ENCODE results near the gene IL17F. TPM values are rescaled to one million over a fixed set of nuclear protein-coding genes. Genes with fewer than 3 reads are reported as not detected.

The IL17F gene
- total and polyA plus RNA-seq, 2 of the 8 experiments (the other 6 are each of a cell fraction or from before 2014, with no cell fraction given), result 0.08 TPM; not detected in 1

- Histone ChIP-seq H3K36me3 (ENCODE audit: control insufficient read depth in 2 of 4, insufficient read depth in 4 of 4, low read length in 3 of 4) (no peaks in the 10 kb centered on the region), H3K18ac (ENCODE audit: extremely low read depth, low read length) (no peak overlapping the region), H3K56ac (replicated peaks; ENCODE audit: insufficient read length, low read depth, low read length) (no peak overlapping the region), H2BK120ac (replicated peaks; ENCODE audit: low read depth, low read length) (no peak overlapping the region), H2BK15ac (ENCODE audit: low read length) (no peak overlapping the region), H3K27ac (ENCODE audit: low read depth, low read length) (no peak overlapping the region), H2AK5ac (ENCODE audit: low read depth, low read length) (no peak overlapping the region), H3K4ac (replicated peaks; ENCODE audit: insufficient read length, low read depth, low read length) (no peak overlapping the region), H2AFZ (ENCODE audit: low read length) (no peak overlapping the region), H3K9me3 (ENCODE audit: insufficient read depth in 2 of 2, low read depth in 1 of 2, low read length in 1 of 2) (no peaks in the 10 kb centered on the region), H3K79me2 (ENCODE audit: control insufficient read depth in 1 of 2, insufficient read depth in 2 of 2, low read length in 2 of 2) (no peaks in the 10 kb centered on the region), H3K9ac (replicated peaks in 1 of 4; ENCODE audit: extremely low read depth in 1 of 4, low read depth in 3 of 4, low read length in 3 of 4) (no peak overlapping the region), H3K4me2 (ENCODE audit: insufficient read depth in 1 of 2, low read depth in 2 of 2, low read length in 2 of 2) (no peak overlapping the region), H4K91ac (replicated peaks; ENCODE audit: insufficient read length, low read length) (no peak overlapping the region), H3K23me2 (ENCODE audit: low read depth, low read length) (no peaks in the 10 kb centered on the region), H4K20me1 (replicated peaks in 1 of 2; ENCODE audit: control insufficient read depth in 1 of 2, insufficient read depth in 2 of 2, low read length in 2 of 2) (no peaks in the 10 kb centered on the region), H3K79me1 (ENCODE audit: low read depth, low read length) (no peaks in the 10 kb centered on the region), H2BK20ac (ENCODE audit: low read length) (no peak overlapping the region), H3K4me3 (ENCODE audit: extremely low read depth in 1 of 4, insufficient read depth in 2 of 4, low read depth in 3 of 4, low read length in 4 of 4) (no peak overlapping the region), H3K14ac (ENCODE audit: insufficient read length) (no peak overlapping the region), H3K27me3 (replicated peaks in 1 of 4; ENCODE audit: control insufficient read depth in 3 of 4, extremely low read depth in 1 of 4, insufficient read depth in 3 of 4, low read length in 3 of 4) (no peaks in the 10 kb centered on the region), H2BK12ac (ENCODE audit: low read depth, low read length) (no peak overlapping the region), H4K8ac (ENCODE audit: extremely low read depth, insufficient read depth, low read length) (no peak overlapping the region), H2BK5ac (ENCODE audit: low read depth, low read length) (no peak overlapping the region), H3K4me1 (replicated peaks in 1 of 4; ENCODE audit: control insufficient read depth in 3 of 4, insufficient read depth in 4 of 4, low read length in 3 of 4) (no peaks in the 10 kb centered on the region), H4K5ac (ENCODE audit: insufficient read length, low read depth, low read length) (no peak overlapping the region), H3K23ac (ENCODE audit: insufficient read length) (no peak overlapping the region)
- no peak for FAIRE-seq
- ChIA-PET CTCF (ENCODE audit: partially characterized antibody) (interaction anchor here (8.9 kb wide), 1 partner anchor 14 kb away, joined by 66 read pairs; no protein-coding TSS in a partner anchor), POLR2A (ENCODE audit: partially characterized antibody) (interaction anchor here (1.9 kb wide), 1 partner anchor 27 kb away, joined by 4 read pairs; no protein-coding TSS in a partner anchor)
- no peak for DNase-seq (ENCODE audit: low read depth in 1 of 2, low spot score in 2 of 2)
- WGBS, 2 experiments (ENCODE audit: extremely low coverage in 1 of 2, insufficient coverage in 1 of 2, insufficient read length in 1 of 2, insufficient replicate concordance in 2 of 2, low coverage in 1 of 2, low lambda C conversion rate in 2 of 2, missing lambda C conversion rate in 1 of 2), result 93% methylated on average over 1 of the region's 1 CpG; no CpG with 5 or more reads in 1 of the 2 experiments
- TF ChIP-seq SIX5 (IDR thresholded peaks at IDR 0.05; ENCODE audit: low read depth, low read length) (no peak), HDAC2 (IDR thresholded peaks at IDR 0.05; ENCODE audit: borderline replicate concordance in 1 of 2, low read depth in 2 of 2, low read length in 2 of 2) (no peak), SP4 (IDR thresholded peaks at IDR 0.05; ENCODE audit: low read length) (no peak), KDM5A (IDR thresholded peaks at IDR 0.05; ENCODE audit: low read length) (no peak), TBP (IDR thresholded peaks at IDR 0.05; ENCODE audit: low read depth, low read length) (no peak), MAFK (IDR thresholded peaks at IDR 0.05; ENCODE audit: low read depth, low read length) (no peak), CHD2 (IDR thresholded peaks at IDR 0.05; ENCODE audit: low read length) (no peak), GTF2F1 (IDR thresholded peaks at IDR 0.05; ENCODE audit: borderline replicate concordance, low read depth, low read length) (no peak), CTBP2 (IDR thresholded peaks at IDR 0.05; ENCODE audit: borderline replicate concordance, insufficient read depth, insufficient read length, low read length) (no peak), JUN (IDR thresholded peaks at IDR 0.05; ENCODE audit: low read depth, low read length) (no peak), GABPA (IDR thresholded peaks at IDR 0.05; ENCODE audit: borderline replicate concordance, insufficient read depth, low read length) (no peak), CHD1 (IDR thresholded peaks at IDR 0.05; ENCODE audit: low read depth, low read length) (no peak), PHF8 (conservative IDR thresholded peaks at IDR 0.05; ENCODE audit: low read depth, low read length) (no peak), USF2 (IDR thresholded peaks at IDR 0.05; ENCODE audit: low read length) (no peak)
Observed at GRCh38 chr6:52245425-52245824, 1.1 kb upstream of the IL17F start.
